RWPE1 (cell line): ENCODE results near the gene VIT.

ENCODE experiments used
- CTCF ChIA-PET: fragments of 350-600 bp; sonication (Branson Sonifier 250); formaldehyde crosslinking; extraction: SDS; loops from one replicate; lab custom pipeline; 2021; lab: Yijun Ruan, JAX
- POLR2A ChIA-PET: fragments of 400-600 bp; formaldehyde crosslinking; extraction: SDS; loops from one replicate; lab custom pipeline; 2020; ENCODE audit warnings: antibody characterized with exemption; ENCODE audit not compliant: low non-redundant PET; lab: Yijun Ruan, JAX
- DNase-seq: peaks from one replicate; pipeline ENCODE4 v3.0.0; 2012; ENCODE audit warnings: low spot score
- H3K27ac ChIP-seq: fragments of 450-650 bp; 2 replicates; pipeline ENCODE4 v1.5.1; 2017
- CTCF ChIP-seq: fragments of 450-650 bp; conservative IDR thresholded peaks from 2 replicates; pipeline ENCODE4 v1.5.1; 2017; ENCODE audit warnings: low read depth, mild to moderate bottlenecking

Gene VIT

GRCh38 chr2:36857713-36858112, 161.2 kb downstream of the VIT start:
- TF ChIP-seq CTCF = no peak

GRCh38 chr2:36858551-36859365, 162.3 kb downstream of the VIT start:
- H3K27ac ChIP-seq = no peak overlapping the region

More at GRCh38 chr2:36857713-36858112, 161.2 kb downstream of the VIT start:
- no peak overlapping the region for H3K27ac ChIP-seq
- ChIA-PET CTCF (no interaction called here), POLR2A (no interaction called here)
- no peak for DNase-seq

DNA sequence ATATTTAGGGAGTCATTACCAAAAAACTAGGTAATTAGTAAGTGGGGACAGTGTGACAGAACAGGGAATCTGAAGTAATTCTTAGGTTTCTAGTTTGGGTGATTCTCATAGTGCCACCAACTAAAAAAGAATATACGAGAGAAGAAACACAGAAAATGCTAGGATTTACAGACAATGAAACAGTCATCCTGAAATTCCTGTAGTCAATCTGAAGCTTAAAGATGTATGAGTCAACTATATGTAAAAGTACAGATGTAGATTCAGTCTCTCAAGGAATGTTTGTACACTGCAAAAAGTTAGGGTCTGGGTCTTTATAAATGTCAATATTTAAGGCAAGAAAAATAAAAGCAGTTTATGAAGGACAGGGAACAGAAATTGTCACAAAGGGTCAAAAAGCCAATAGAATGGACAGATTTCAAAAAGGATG, 162.9 kb downstream of the VIT start:
- no peak overlapping the region for H3K27ac ChIP-seq
- POLR2A ChIA-PET = no interaction called here

More at GRCh38 chr2:36858551-36859365, 162.3 kb downstream of the VIT start:
- CTCF ChIA-PET = interaction anchor here (0.7 kb wide), 1 partner anchor 150 kb away, joined by 5 read pairs; no protein-coding TSS in a partner anchor
- TF ChIP-seq CTCF = no peak
- POLR2A ChIA-PET = no interaction called here
- no peak for DNase-seq

DNA sequence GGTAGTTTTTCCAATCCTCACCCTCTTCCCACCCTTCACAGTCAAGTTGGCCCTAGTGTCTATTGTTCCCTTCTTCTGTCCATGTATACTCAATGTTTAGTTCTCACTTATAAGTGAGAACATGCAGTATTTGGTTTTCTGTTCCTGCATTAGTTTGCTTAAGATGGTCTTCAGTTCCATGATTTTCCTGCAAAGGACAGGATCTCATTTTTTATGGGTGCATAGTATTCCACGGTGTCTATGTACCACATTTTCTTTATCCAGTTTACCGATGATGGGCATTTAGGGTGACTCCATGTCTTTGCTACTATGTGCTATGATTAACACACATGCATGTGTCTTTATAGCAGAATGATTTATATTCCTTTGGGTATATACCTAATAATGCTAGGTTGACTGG, 165.4 kb downstream of the VIT start:
- CTCF ChIA-PET = no interaction called here

More for the DNA sequence above, 162.9 kb downstream of the VIT start:
- CTCF ChIA-PET = interaction anchor here (0.7 kb wide), 1 partner anchor 149 kb away, joined by 5 read pairs; no protein-coding TSS in a partner anchor
- DNase-seq = no peak
- TF ChIP-seq CTCF = no peak

More for the DNA sequence above, 165.4 kb downstream of the VIT start:
- no peak overlapping the region for H3K27ac ChIP-seq
- POLR2A ChIA-PET = no interaction called here
- no peak for TF ChIP-seq CTCF
- no peak for DNase-seq
